Measurements from ENCODE around the gene TTC16. TPM values are rescaled to one million over a fixed set of nuclear protein-coding genes. Genes with fewer than 3 reads are reported as not detected.

The TTC16 gene
- total and polyA plus RNA-seq, 2 of the 8 experiments (the other 6 are each of a cell fraction or from before 2014, with no cell fraction given): 0.03 TPM; not detected in 1

DNA sequence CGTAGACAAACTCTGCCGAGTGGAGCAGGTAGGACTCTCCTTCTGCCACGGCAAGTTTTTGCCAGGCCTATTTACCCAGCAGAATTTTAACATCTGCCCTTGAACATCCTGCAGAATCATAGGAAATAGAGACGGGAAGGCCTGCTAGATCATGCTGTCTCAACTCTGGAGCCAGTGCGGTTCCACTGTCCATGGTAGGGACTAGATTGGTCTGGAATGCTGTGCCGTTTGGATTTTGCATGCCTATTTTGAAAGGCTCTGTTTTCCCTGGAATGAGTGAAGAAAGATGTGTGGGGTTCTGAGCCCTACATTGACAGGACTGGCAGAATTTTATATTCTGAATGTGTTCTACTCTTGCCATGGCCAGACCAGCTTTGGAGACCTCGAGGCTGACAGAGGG lies 42.6 kb upstream of the TTC16 start (continued):
- TF ChIP-seq, protein P1, sequence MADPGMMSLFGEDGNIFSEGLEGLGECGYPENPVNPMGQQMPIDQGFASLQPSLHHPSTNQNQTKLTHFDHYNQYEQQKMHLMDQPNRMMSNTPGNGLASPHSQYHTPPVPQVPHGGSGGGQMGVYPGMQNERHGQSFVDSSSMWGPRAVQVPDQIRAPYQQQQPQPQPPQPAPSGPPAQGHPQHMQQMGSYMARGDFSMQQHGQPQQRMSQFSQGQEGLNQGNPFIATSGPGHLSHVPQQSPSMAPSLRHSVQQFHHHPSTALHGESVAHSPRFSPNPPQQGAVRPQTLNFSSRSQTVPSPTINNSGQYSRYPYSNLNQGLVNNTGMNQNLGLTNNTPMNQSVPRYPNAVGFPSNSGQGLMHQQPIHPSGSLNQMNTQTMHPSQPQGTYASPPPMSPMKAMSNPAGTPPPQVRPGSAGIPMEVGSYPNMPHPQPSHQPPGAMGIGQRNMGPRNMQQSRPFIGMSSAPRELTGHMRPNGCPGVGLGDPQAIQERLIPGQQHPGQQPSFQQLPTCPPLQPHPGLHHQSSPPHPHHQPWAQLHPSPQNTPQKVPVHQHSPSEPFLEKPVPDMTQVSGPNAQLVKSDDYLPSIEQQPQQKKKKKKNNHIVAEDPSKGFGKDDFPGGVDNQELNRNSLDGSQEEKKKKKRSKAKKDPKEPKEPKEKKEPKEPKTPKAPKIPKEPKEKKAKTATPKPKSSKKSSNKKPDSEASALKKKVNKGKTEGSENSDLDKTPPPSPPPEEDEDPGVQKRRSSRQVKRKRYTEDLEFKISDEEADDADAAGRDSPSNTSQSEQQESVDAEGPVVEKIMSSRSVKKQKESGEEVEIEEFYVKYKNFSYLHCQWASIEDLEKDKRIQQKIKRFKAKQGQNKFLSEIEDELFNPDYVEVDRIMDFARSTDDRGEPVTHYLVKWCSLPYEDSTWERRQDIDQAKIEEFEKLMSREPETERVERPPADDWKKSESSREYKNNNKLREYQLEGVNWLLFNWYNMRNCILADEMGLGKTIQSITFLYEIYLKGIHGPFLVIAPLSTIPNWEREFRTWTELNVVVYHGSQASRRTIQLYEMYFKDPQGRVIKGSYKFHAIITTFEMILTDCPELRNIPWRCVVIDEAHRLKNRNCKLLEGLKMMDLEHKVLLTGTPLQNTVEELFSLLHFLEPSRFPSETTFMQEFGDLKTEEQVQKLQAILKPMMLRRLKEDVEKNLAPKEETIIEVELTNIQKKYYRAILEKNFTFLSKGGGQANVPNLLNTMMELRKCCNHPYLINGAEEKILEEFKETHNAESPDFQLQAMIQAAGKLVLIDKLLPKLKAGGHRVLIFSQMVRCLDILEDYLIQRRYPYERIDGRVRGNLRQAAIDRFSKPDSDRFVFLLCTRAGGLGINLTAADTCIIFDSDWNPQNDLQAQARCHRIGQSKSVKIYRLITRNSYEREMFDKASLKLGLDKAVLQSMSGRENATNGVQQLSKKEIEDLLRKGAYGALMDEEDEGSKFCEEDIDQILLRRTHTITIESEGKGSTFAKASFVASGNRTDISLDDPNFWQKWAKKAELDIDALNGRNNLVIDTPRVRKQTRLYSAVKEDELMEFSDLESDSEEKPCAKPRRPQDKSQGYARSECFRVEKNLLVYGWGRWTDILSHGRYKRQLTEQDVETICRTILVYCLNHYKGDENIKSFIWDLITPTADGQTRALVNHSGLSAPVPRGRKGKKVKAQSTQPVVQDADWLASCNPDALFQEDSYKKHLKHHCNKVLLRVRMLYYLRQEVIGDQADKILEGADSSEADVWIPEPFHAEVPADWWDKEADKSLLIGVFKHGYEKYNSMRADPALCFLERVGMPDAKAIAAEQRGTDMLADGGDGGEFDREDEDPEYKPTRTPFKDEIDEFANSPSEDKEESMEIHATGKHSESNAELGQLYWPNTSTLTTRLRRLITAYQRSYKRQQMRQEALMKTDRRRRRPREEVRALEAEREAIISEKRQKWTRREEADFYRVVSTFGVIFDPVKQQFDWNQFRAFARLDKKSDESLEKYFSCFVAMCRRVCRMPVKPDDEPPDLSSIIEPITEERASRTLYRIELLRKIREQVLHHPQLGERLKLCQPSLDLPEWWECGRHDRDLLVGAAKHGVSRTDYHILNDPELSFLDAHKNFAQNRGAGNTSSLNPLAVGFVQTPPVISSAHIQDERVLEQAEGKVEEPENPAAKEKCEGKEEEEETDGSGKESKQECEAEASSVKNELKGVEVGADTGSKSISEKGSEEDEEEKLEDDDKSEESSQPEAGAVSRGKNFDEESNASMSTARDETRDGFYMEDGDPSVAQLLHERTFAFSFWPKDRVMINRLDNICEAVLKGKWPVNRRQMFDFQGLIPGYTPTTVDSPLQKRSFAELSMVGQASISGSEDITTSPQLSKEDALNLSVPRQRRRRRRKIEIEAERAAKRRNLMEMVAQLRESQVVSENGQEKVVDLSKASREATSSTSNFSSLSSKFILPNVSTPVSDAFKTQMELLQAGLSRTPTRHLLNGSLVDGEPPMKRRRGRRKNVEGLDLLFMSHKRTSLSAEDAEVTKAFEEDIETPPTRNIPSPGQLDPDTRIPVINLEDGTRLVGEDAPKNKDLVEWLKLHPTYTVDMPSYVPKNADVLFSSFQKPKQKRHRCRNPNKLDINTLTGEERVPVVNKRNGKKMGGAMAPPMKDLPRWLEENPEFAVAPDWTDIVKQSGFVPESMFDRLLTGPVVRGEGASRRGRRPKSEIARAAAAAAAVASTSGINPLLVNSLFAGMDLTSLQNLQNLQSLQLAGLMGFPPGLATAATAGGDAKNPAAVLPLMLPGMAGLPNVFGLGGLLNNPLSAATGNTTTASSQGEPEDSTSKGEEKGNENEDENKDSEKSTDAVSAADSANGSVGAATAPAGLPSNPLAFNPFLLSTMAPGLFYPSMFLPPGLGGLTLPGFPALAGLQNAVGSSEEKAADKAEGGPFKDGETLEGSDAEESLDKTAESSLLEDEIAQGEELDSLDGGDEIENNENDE (IDR thresholded peaks at IDR 0.05; ENCODE audit: insufficient replicate concordance, low read length): no peak
- TF ChIP-seq POU5F1 (IDR thresholded peaks at IDR 0.05; ENCODE audit: low read depth, low read length) (no peak), JUND (IDR thresholded peaks at IDR 0.05; ENCODE audit: low read length) (no peak), GABPA (IDR thresholded peaks at IDR 0.05; ENCODE audit: borderline replicate concordance, insufficient read depth, low read length) (no peak), SAP30 (IDR thresholded peaks at IDR 0.05; ENCODE audit: insufficient read depth, insufficient replicate concordance, low read length) (no peak), CEBPB (IDR thresholded peaks at IDR 0.05; ENCODE audit: low read depth, low read length) (no peak), BACH1 (IDR thresholded peaks at IDR 0.05; ENCODE audit: low read length) (no peak), RFX5 (IDR thresholded peaks at IDR 0.05; ENCODE audit: borderline replicate concordance, low read depth, low read length) (no peak), TBP (IDR thresholded peaks at IDR 0.05; ENCODE audit: low read depth, low read length) (no peak), TCF12 (IDR thresholded peaks at IDR 0.05; ENCODE audit: low read depth, low read length) (no peak), CREB1 (IDR thresholded peaks at IDR 0.05) (no peak), CTBP2 (IDR thresholded peaks at IDR 0.05; ENCODE audit: borderline replicate concordance, insufficient read depth, insufficient read length, low read length) (no peak)
